Progenitor cell of endocrine pancreas (in vitro differentiated cells): Measurements from ENCODE around the gene TRIM33. TPM values are rescaled to one million over a fixed set of nuclear protein-coding genes. Genes with fewer than 3 reads are reported as not detected.

Experiments
- DNase-seq: peaks from one replicate; pipeline ENCODE4 v3.0.0; 2021; ENCODE audit warnings: low spot score; ENCODE audit not compliant: unreplicated experiment
- H3K27ac Mint-ChIP-seq: 2 replicates; pipeline ENCODE4 v1.8.0; 2021; ENCODE audit warnings: mild to moderate bottlenecking, moderate library complexity, mixed read lengths
- H3K27me3 Mint-ChIP-seq: 2 replicates; pipeline ENCODE4 v1.8.0; 2021; ENCODE audit warnings: mixed read lengths
- H3K36me3 Mint-ChIP-seq: 2 replicates; pipeline ENCODE4 v1.8.0; 2022; ENCODE audit warnings: mixed read lengths; ENCODE audit not compliant: insufficient read depth
- H3K4me1 Mint-ChIP-seq: 2 replicates; pipeline ENCODE4 v1.8.0; 2021; ENCODE audit warnings: low read depth, mixed read lengths
- H3K4me3 Mint-ChIP-seq: 2 replicates; pipeline ENCODE4 v1.8.0; 2021; ENCODE audit warnings: low read depth, mild to moderate bottlenecking, moderate library complexity, mixed read lengths
- H3K9me3 Mint-ChIP-seq: 2 replicates; pipeline ENCODE4 v1.8.0; 2021; ENCODE audit warnings: low read depth, mixed read lengths
- total RNA-seq: library from RNA; stranded (reverse); gene quantifications from 2 replicates; pipeline ENCODE4 v1.2.1, GENCODE V29; 2021
- TF ChIP-seq, protein P1 (sequence below): fragments of 200-600 bp; sonication (generic); IDR thresholded peaks from one replicate; pipeline ENCODE4 v1.5.0; 2021; ENCODE audit warnings: antibody characterized with exemption, mild to moderate bottlenecking; ENCODE audit not compliant: unreplicated experiment

Gene TRIM33
- total RNA-seq, 1 donor from 2014 or later, result 66.5 TPM

DNA sequence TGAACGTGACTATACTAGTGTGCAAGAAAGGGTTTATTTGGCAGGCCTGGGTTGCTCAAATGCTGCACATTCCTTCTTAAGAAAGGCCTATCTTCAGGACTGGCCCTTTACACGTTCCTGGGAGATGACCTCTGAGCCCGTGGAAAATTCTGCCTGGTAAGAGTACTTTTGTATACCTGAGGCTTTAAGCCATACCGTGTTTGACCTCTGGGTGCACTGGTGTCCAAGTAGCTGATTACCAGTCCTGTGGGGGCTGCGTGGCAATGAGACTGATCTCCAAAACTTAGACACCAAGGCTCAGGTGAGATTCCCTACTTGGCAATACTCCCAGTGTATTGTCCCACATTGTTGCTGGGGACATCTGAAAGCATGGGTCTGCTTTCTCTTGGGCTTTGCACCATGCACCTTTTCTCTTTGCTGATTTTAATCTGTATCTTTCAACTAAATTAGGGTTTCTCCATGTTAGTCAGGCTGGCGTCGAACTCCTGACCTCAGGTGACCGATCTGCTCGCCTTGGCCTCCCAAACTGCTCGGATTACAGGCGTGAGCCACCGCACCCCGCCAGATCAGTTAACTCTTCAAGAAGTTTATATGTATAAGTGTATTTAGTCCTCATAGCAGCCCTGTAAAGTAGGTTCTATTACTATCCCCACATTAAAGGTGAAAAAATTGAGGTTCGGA lies 44.5 kb downstream of the TRIM33 start:
- TF ChIP-seq, protein P1, sequence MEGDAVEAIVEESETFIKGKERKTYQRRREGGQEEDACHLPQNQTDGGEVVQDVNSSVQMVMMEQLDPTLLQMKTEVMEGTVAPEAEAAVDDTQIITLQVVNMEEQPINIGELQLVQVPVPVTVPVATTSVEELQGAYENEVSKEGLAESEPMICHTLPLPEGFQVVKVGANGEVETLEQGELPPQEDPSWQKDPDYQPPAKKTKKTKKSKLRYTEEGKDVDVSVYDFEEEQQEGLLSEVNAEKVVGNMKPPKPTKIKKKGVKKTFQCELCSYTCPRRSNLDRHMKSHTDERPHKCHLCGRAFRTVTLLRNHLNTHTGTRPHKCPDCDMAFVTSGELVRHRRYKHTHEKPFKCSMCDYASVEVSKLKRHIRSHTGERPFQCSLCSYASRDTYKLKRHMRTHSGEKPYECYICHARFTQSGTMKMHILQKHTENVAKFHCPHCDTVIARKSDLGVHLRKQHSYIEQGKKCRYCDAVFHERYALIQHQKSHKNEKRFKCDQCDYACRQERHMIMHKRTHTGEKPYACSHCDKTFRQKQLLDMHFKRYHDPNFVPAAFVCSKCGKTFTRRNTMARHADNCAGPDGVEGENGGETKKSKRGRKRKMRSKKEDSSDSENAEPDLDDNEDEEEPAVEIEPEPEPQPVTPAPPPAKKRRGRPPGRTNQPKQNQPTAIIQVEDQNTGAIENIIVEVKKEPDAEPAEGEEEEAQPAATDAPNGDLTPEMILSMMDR, result no peak
- H3K4me3 Mint-ChIP-seq, result no peak overlapping the region
- peaks cover 4% of the 10 kb centered on the region for H3K36me3 Mint-ChIP-seq
- H3K27me3 Mint-ChIP-seq, result no peaks in the 10 kb centered on the region
- H3K27ac Mint-ChIP-seq, result no peak overlapping the region
- peaks cover 20% of the 10 kb centered on the region for H3K4me1 Mint-ChIP-seq
- no peaks in the 10 kb centered on the region for H3K9me3 Mint-ChIP-seq
- no peak for DNase-seq

DNA sequence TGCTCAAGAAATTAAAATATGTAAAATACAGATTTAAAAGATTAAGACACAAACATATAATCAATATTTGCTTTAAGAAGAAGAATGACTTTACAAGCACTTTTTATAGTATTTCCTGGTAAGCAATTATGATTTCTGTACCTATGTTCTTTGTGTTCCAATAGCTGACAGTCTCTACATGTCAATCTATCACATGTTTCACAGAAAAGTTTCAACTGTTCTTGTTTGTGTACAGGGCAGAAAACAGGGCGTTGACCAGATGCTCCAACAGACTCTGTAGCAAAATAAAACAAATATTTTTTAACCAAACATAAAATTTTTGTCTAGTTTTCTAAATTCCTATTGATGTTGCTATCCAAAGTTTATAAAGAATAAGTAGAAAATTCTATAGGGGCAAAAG lies 48.0 kb downstream of the TRIM33 start:
- Mint-ChIP-seq H3K27me3 (no peaks in the 10 kb centered on the region), H3K36me3 (peaks cover 27% of the 10 kb centered on the region), H3K9me3 (no peaks in the 10 kb centered on the region), H3K4me1 (peaks cover 11% of the 10 kb centered on the region), H3K27ac (no peak overlapping the region), H3K4me3 (no peak overlapping the region)
- no peak for DNase-seq
- TF ChIP-seq, protein P1, result no peak

DNA sequence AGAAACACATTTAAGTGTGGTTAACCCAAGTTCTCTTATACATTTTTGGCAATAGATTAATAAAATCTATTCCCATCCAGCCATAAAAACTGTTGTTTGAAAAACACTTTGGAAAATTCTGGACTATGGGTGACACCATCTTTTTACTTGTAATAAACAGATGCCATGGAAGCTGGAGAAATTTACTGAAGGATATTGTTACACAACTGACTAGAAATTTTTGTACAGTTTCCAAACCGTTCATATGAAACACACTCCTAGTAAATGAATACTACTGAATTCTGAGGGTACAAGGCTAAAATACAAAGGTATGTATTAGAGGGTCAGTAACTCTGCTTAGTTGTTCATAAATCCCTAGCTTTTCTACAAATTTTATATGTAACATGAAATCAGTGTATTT lies 48.7 kb downstream of the TRIM33 start:
- TF ChIP-seq, protein P1, result no peak
- no peak overlapping the region for H3K27ac Mint-ChIP-seq
- no peak for DNase-seq
- no peak overlapping the region for H3K4me3 Mint-ChIP-seq
- H3K36me3 Mint-ChIP-seq, result peaks cover 27% of the 10 kb centered on the region
- peaks cover 8% of the 10 kb centered on the region for H3K4me1 Mint-ChIP-seq
- H3K9me3 Mint-ChIP-seq, result no peaks in the 10 kb centered on the region
- no peaks in the 10 kb centered on the region for H3K27me3 Mint-ChIP-seq

DNA sequence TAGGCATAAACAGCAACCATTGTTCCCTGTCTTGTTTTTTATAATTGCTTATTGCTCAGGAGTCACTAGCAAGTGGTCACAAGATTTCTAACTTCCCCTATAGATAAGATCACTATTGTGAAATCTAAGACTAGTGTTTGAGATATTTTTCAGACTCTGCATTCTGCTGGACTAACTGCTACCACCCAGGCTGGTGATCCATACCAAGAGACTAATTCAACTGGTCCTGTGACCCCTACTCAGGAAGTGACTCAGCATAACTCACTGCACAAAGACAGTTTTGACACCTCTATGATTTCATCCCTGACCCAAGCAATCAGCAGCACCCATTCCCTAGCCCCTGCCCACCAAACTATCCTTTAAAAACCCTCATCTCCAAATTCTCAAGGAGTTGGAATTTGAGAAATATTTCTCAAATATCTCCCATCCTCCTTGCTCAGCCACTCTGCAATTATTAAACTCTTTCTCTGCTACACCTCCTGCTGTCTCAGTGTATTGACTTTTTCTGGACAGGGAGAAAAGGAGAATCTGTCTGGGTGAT lies 52.7 kb downstream of the TRIM33 start:
- H3K4me1 Mint-ChIP-seq, result peaks cover 4% of the 10 kb centered on the region
- no peaks in the 10 kb centered on the region for H3K9me3 Mint-ChIP-seq
- TF ChIP-seq, protein P1, result no peak
- H3K4me3 Mint-ChIP-seq, result no peak overlapping the region
- H3K36me3 Mint-ChIP-seq, result peaks cover 43% of the 10 kb centered on the region
- peak overlapping the region; percentile 14 for H3K27ac Mint-ChIP-seq
- no peaks in the 10 kb centered on the region for H3K27me3 Mint-ChIP-seq
- DNase-seq, result no peak

DNA sequence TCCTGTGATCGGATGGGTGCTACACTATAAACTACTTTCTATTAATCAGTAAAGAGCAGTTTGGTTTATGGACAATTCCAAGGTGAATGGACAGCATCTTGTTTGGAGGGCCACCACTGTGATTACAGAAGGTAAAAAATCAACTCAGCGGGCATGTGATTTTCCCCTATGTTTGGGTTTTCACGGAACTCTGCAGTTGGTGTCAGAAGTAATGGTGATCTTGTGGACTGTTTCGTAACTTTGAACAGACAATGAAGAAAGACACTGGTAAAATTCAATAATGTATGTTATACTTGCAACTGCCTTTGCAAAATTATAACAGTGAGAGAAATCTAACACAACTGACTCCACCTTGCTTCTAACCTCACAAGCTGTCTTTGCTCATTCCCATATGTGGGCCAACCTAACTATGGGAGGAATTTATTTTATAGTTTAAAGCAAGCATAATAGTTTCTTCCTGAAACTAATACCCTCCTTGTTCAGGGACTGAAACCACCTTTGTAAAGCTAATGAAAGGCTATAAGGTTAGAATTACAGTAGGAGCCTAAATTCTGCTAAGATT lies 53.2 kb downstream of the TRIM33 start:
- no peak overlapping the region for H3K4me3 Mint-ChIP-seq
- TF ChIP-seq, protein P1, result no peak

More for the DNA sequence above, 53.2 kb downstream of the TRIM33 start:
- Mint-ChIP-seq H3K36me3 (peaks cover 44% of the 10 kb centered on the region), H3K27ac (no peak overlapping the region), H3K27me3 (no peaks in the 10 kb centered on the region), H3K4me1 (peaks cover 7% of the 10 kb centered on the region), H3K9me3 (no peaks in the 10 kb centered on the region)
- DNase-seq, result no peak
